ENCODE measurements around the gene ZNF664.

Gene ZNF664

DNA sequence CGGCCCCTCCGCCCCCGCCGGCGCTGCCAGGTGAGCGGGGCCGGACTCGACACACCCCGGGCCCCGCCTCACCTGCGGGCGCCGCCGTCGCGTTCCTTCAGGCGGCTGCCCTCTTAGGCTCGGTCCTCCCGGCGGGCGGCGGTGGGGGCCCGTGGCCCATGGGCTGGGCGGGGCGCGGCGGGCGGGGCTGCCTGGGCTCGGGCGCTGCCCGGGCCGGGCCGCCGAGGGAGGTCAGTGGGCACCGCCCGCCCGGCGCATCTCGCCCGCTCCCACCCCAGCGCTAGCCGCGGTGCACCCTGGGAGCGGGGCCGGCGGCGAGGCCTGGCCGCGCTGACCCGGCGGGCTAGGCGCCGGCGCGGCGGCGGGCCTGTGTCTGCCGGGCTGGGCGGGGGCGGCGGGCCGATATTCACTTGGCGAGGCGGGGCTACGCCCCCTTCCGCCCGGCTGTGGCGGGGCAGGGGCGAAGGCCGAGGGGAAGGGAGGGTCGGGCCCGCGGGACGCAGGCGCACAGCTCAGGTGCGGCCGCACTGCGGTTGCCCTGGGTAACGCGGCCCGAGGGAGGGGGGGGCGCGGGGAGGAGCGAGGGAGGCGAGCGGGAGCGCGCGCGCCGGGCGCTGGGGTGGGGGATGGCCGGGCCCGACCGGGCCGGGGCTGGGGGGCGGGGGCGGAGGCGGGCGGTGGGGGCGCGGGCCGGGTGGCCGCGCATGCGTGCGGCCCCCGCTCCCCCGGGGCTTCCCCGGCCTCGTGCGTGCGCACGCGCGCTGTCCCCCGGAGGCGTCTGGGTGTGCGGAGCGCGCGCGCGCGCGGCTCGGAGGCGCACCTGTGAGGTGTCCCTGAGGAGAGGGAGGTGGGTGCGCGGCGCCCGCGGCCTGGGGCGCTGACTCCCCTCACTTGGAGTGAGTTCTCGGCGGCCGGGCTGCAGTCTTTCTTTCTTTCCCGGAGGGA, at the start of gene ZNF664, which contains the start of gene CCDC92:
Gene ZNF664 (plus strand): TSS at position 759 of the 945 bp plus-strand sequence. CDS start 38,930 bp downstream, outside the sequence.
Gene CCDC92 (minus strand): TSS at position 375 of the 945 bp plus-strand sequence. CDS start 28,526 bp downstream, outside the sequence.
- DNase-seq (ENCODE audit: low spot score), result peak; percentile 98
- TF ChIP-seq, protein P1, sequence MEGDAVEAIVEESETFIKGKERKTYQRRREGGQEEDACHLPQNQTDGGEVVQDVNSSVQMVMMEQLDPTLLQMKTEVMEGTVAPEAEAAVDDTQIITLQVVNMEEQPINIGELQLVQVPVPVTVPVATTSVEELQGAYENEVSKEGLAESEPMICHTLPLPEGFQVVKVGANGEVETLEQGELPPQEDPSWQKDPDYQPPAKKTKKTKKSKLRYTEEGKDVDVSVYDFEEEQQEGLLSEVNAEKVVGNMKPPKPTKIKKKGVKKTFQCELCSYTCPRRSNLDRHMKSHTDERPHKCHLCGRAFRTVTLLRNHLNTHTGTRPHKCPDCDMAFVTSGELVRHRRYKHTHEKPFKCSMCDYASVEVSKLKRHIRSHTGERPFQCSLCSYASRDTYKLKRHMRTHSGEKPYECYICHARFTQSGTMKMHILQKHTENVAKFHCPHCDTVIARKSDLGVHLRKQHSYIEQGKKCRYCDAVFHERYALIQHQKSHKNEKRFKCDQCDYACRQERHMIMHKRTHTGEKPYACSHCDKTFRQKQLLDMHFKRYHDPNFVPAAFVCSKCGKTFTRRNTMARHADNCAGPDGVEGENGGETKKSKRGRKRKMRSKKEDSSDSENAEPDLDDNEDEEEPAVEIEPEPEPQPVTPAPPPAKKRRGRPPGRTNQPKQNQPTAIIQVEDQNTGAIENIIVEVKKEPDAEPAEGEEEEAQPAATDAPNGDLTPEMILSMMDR (IDR thresholded peaks at IDR 0.05; ENCODE audit: borderline replicate concordance, control extremely low read depth, extremely low read depth, insufficient read depth, missing control alignments), result peak; percentile 23
- in situ Hi-C loops (cut with MboI; ENCODE audit: low sequenced_read_pairs, unreplicated experiment), result no loop called here

DNA sequence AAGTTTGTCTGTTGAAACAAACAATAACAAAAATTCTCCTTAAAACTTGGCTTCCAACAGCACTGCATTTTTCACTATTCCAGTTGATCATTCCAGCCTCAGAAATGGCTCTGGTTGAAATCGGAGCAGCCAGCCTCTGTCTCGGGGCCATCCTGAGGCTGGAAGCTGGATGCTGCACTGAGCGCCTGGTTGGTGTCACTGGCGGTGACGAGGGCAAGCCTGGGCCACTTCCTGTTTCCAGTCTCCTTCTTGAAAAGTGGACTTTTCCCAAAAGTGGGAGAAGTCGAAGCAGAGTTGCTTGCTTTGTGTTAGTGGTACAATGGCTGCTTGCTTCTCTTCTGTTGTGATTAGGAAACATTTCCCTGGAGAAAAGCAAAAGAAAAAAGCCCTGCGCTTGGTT, 49.1 kb upstream of the ZNF664 start:
- in situ Hi-C loops (cut with MboI; ENCODE audit: low sequenced_read_pairs, unreplicated experiment), result no loop called here

DNA sequence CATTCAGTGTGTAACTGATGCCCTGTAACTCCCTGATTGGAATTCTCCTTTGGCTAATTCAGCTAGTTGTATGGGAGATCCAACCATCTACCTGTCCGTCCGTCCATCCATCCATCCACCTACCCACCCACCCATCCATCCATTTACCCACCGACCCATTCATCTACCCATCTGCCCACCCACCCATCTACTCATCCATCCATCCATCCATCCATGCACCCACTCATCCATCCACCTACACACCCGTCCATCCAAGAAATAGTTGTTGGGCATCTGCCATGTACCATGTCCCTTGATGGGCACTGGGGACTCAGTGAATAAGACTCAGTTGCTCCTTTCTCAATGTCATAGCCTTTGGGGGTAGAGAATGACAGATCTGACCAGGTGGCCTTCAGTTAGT, 48.5 kb upstream of the ZNF664 start:
- DNase-seq (ENCODE audit: low spot score), result no peak
- in situ Hi-C loops (cut with MboI; ENCODE audit: low sequenced_read_pairs, unreplicated experiment), result no loop called here
- TF ChIP-seq, protein P1 (IDR thresholded peaks at IDR 0.05; ENCODE audit: borderline replicate concordance, control extremely low read depth, extremely low read depth, insufficient read depth, missing control alignments), result no peak

More for the DNA sequence above, 49.1 kb upstream of the ZNF664 start:
- TF ChIP-seq, protein P1 (IDR thresholded peaks at IDR 0.05; ENCODE audit: borderline replicate concordance, control extremely low read depth, extremely low read depth, insufficient read depth, missing control alignments), result no peak
- no peak for DNase-seq (ENCODE audit: low spot score)

DNA sequence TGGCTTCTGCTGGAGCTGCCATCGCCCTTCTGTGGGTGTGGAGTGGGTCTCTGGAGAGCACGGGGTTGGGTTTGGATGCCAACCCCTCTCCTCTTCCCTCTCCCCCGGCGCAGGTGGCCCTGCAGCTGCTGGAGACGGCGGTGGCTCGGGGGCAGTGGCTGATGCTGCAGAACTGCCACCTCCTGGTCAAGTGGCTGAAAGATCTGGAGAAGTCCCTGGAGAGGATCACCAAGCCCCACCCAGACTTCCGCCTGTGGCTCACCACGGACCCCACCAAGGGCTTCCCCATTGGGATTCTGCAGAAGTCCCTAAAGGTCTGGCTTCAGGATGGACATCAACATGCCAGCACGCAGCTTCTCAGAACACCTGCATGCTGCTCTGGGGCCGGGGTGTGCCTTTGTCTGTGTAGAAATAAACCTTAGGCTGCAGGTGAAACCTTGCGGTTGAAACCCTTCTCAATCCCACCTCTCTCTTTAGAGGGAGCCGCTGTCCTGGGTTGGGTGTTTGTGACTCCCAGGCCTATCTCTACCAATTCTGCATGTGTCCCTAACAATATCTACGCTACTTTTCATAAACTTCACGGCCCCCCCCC, 44.6 kb upstream of the ZNF664 start:
- TF ChIP-seq, protein P1 (IDR thresholded peaks at IDR 0.05; ENCODE audit: borderline replicate concordance, control extremely low read depth, extremely low read depth, insufficient read depth, missing control alignments), result no peak
- in situ Hi-C loops (cut with MboI; ENCODE audit: low sequenced_read_pairs, unreplicated experiment), result no loop called here
- no peak for DNase-seq (ENCODE audit: low spot score)

DNA sequence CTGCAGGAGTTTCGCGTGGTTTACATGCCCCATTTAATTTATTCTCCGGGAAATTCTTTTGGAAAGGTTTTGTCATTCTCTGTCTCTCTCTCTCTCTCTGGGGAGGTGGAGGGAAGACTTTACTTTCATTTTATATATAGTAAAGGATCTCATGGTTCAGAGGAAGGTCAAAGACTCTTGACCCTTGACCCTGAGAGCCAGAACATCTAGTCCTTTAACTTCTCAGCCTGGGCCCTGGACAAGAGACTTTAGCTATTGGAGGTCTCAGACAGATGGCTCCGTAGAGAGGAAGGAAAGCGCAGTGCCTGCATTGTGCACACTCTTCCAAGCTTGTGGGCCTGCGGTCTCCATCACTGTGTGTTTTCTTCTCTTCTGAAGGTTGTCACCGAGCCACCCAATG, 44.1 kb upstream of the ZNF664 start:
- DNase-seq (ENCODE audit: low spot score), result no peak
- TF ChIP-seq, protein P1 (IDR thresholded peaks at IDR 0.05; ENCODE audit: borderline replicate concordance, control extremely low read depth, extremely low read depth, insufficient read depth, missing control alignments), result no peak
- in situ Hi-C loops (cut with MboI; ENCODE audit: low sequenced_read_pairs, unreplicated experiment), result no loop called here

DNA sequence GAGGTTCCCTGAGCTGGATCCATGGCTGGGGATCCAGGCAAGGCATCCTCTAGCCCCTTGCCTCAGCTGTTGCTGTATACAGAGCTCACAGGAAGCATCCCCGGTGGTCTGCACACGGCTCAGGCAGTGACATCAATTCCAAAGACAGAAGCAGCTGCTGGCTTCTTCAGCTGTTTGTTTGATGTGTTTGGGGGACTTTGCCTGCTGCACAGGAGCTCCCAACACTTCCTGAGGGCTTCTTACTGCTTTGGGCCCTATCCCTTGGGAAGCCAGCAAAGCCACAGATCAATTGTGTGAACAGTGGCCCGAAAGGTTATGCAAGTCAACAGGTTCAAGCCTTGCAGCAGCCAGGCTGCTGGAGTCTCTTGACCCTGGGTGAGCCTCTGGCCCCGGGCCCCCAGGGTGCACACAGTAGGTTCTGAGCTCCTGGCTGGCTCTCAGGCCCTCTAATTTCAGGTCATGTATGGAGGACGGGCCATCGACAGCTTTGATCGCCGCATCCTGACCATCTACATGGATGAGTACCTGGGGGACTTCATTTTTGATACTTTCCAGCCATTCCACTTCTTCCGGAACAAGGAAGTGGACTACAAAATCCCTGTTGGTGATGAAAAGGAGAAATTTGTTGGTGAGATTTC, 43.0 kb upstream of the ZNF664 start:
- DNase-seq (ENCODE audit: low spot score), result no peak
- in situ Hi-C loops (cut with MboI; ENCODE audit: low sequenced_read_pairs, unreplicated experiment), result no loop called here
- TF ChIP-seq, protein P1 (IDR thresholded peaks at IDR 0.05; ENCODE audit: borderline replicate concordance, control extremely low read depth, extremely low read depth, insufficient read depth, missing control alignments), result no peak

Measured in GM13976 (cell line).